ENCODE measurements around the gene LPAR1. TPM values are rescaled to one million over a fixed set of nuclear protein-coding genes. Genes with fewer than 3 reads are reported as not detected.

LPAR1 gene
- total RNA-seq, 4 donors from 2014 or later: 21.9 to 55.0 (median 25.9) TPM

- H3K4me3 ChIP-seq (ENCODE audit: low read depth, poor library complexity, severe bottlenecking): no peak overlapping the region
- TF ChIP-seq POLR2A (IDR thresholded peaks at IDR 0.05): no peak
- no peak for TF ChIP-seq CTCF (IDR thresholded peaks at IDR 0.05)
- intact Hi-C loops (cut with DNase I; ENCODE audit: low total_unique reads): no loop called here
- WGBS, 2 donors: 87 to 91% methylated on average over 5 of the region's 5 CpGs
- no peak for DNase-seq (ENCODE audit: low spot score in 2 of 2)
These were observed 66.6 kb downstream of the LPAR1 start for GRCh38 chr9:110971705-110972104.

DNA sequence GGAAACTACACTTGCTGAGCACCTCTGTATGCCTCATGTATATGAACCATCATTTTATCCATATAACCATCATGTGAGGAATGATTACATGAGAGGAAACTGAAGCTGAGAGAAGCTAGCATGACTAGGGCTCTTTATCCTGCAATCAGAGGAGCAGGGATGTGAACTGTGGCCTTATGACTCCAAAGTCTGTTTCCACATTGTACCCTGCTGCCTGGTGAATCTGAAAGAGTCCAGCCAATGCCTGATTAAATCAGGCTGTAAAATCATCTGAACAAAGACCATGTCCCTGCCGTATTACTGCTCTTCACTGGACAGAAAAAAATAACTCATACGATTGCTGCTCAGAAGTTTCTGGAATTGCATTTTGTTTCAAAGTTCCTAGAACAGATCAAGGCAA lies 67.0 kb downstream of the LPAR1 start:
- no peak overlapping the region for H3K4me3 ChIP-seq (ENCODE audit: low read depth, poor library complexity, severe bottlenecking)
- intact Hi-C loops (cut with DNase I; ENCODE audit: low total_unique reads): no loop called here
- TF ChIP-seq POLR2A (IDR thresholded peaks at IDR 0.05) (no peak), CTCF (IDR thresholded peaks at IDR 0.05) (no peak)
- 63 to 86% methylated on average over 2 of the region's 2 CpGs for WGBS, 2 donors
- DNase-seq (ENCODE audit: low spot score in 2 of 2): no peak

GRCh38 chr9:110969971-110970386 lies 68.3 kb downstream of the LPAR1 start:
- 71 to 78% methylated on average over 4 of the region's 4 CpGs for WGBS, 2 donors
- no peak for TF ChIP-seq POLR2A (IDR thresholded peaks at IDR 0.05)
- no peak for TF ChIP-seq CTCF (IDR thresholded peaks at IDR 0.05)
- no peak overlapping the region for H3K4me3 ChIP-seq (ENCODE audit: low read depth, poor library complexity, severe bottlenecking)
- no peak for DNase-seq (ENCODE audit: low spot score in 2 of 2)
- intact Hi-C loops (cut with DNase I; ENCODE audit: low total_unique reads): no loop called here

GRCh38 chr9:110968096-110968495 lies 70.2 kb downstream of the LPAR1 start:
- TF ChIP-seq CTCF (IDR thresholded peaks at IDR 0.05) (no peak), POLR2A (IDR thresholded peaks at IDR 0.05) (no peak)
- H3K4me3 ChIP-seq (ENCODE audit: low read depth, poor library complexity, severe bottlenecking): no peak overlapping the region
- 78 to 80% methylated on average over 4 of the region's 4 CpGs for WGBS, 2 donors
- intact Hi-C loops (cut with DNase I; ENCODE audit: low total_unique reads): no loop called here
- DNase-seq (ENCODE audit: low spot score in 2 of 2): no peak

DNA sequence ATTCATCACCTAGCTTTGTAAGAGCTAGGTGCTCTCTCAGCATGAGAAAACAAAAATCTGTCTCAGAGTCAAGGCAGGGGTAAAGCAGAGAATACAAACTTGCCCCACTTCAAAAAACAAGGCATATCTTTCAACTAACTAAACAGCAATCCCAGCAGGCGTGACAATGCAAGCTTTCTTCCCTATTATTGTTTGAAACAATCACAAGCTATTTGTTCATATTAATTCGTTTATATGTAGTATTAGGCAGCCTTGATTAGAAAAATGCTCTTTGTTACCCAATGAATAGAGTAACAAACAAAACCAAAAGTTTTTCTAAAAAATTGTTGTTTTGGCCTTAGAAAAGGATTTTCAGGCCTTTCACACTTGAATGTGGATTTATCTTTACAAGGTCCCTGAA lies 71.1 kb downstream of the LPAR1 start:
- intact Hi-C loops (cut with DNase I; ENCODE audit: low total_unique reads): no loop called here
- H3K4me3 ChIP-seq (ENCODE audit: low read depth, poor library complexity, severe bottlenecking): no peak overlapping the region
- no peak for DNase-seq (ENCODE audit: low spot score in 2 of 2)
- TF ChIP-seq POLR2A (IDR thresholded peaks at IDR 0.05): no peak
- no peak for TF ChIP-seq CTCF (IDR thresholded peaks at IDR 0.05)
- WGBS, 2 donors: 74 to 83% methylated on average over 2 of the region's 2 CpGs

DNA sequence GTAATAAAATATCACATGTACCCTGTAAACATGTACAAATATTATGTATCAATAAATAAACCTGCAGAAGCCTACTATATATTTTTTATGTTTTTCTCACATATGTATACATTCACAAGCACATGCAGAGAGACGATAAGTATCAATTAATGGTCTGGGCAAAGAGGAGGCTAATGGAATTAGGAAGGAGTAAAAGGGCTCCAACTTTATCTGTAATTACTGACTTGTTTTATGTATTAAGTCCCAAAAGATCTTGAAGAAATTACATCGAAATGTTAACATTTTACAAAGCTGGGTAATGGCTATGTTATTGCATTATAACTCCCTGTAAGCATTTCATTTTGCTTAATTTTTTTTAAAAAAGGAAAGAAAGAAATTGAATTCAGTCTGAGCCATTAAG lies 78.0 kb downstream of the LPAR1 start:
- DNase-seq (ENCODE audit: low spot score in 2 of 2): no peak
- H3K4me3 ChIP-seq (ENCODE audit: low read depth, poor library complexity, severe bottlenecking): no peak overlapping the region
- intact Hi-C loops (cut with DNase I; ENCODE audit: low total_unique reads): no loop called here
- no peak for TF ChIP-seq POLR2A (IDR thresholded peaks at IDR 0.05)
- no peak for TF ChIP-seq CTCF (IDR thresholded peaks at IDR 0.05)
- 84 to 86% methylated on average over 2 of the region's 2 CpGs for WGBS, 2 donors

Measured in lower leg skin (tissue), 4 donors.